DND-41 (cell line): ENCODE measurements around the gene CCDC81.

ENCODE experiments used
- ATAC-seq: fragments of 200-7000 bp; cut with Tn5 transposase; 3 replicates; pipeline ENCODE4 v1.9.1; 2021; ENCODE audit warnings: low read depth; ENCODE audit not compliant: insufficient read depth
- DNase-seq: peaks from one replicate; pipeline ENCODE4 v3.0.0-alpha.2; 2020
- H2AFZ ChIP-seq: 2 replicates; pipeline ENCODE4 v1.6.0; 2012; ENCODE audit warnings: low read depth, low read length
- H3K27ac ChIP-seq: 2 replicates; pipeline ENCODE4 v1.5.1; 2012; ENCODE audit warnings: low read length, inconsistent platforms
- H3K27me3 ChIP-seq: fragments of 200-600 bp; sonication (generic); 2 replicates; pipeline ENCODE4 v1.6.0; 2012; ENCODE audit warnings: low read length, mild to moderate bottlenecking, inconsistent platforms; ENCODE audit not compliant: insufficient read depth, poor library complexity
- H3K36me3 ChIP-seq: 2 replicates; pipeline ENCODE4 v1.5.1; 2012; ENCODE audit warnings: low read length, inconsistent platforms; ENCODE audit not compliant: insufficient read depth
- H3K4me1 ChIP-seq: 2 replicates; pipeline ENCODE4 v1.5.1; 2012; ENCODE audit warnings: mild to moderate bottlenecking, low read length; ENCODE audit not compliant: insufficient read depth
- H3K4me2 ChIP-seq: 2 replicates; pipeline ENCODE4 v1.6.0; 2012; ENCODE audit warnings: mild to moderate bottlenecking, moderate library complexity, low read length, inconsistent platforms; ENCODE audit not compliant: insufficient read depth
- H3K4me3 ChIP-seq, 2 experiments: fragments of 200-600 bp in 1 of 2; shearing (Covaris generic) in 1 of 2; 2 replicates each; pipeline ENCODE4 v1.5.1; 2012 to 2016; ENCODE audit warnings: inconsistent platforms in 2 of 2, low read length in 2 of 2, mild to moderate bottlenecking in 2 of 2, low read depth in 1 of 2, moderate library complexity in 1 of 2
- H3K79me2 ChIP-seq: 2 replicates; pipeline ENCODE4 v1.6.0; 2012; ENCODE audit warnings: low read length, inconsistent platforms; ENCODE audit not compliant: insufficient read depth
- H3K9ac ChIP-seq: 2 replicates; pipeline ENCODE4 v1.6.0; 2012; ENCODE audit warnings: low read depth, mild to moderate bottlenecking, inconsistent platforms, low read length, moderate library complexity
- H3K9me3 ChIP-seq: 2 replicates; pipeline ENCODE4 v1.5.1; 2012; ENCODE audit warnings: low read length, moderate library complexity, mild to moderate bottlenecking, inconsistent platforms; ENCODE audit not compliant: insufficient read depth, severe bottlenecking
- H4K20me1 ChIP-seq: 2 replicates; pipeline ENCODE4 v1.6.0; 2012; ENCODE audit warnings: low read length; ENCODE audit not compliant: insufficient read depth
- CTCF ChIP-seq: IDR thresholded peaks from 2 replicates; pipeline ENCODE4 v1.5.1; 2012; ENCODE audit warnings: borderline replicate concordance, low read length, moderate library complexity, mild to moderate bottlenecking; ENCODE audit not compliant: poor library complexity, severe bottlenecking; ENCODE audit errors: extremely low read depth
- EZH2 ChIP-seq: IDR thresholded peaks from 3 replicates; pipeline ENCODE4 v1.6.1; 2012; ENCODE audit warnings: borderline replicate concordance, low read depth, mild to moderate bottlenecking, moderate library complexity, low read length, inconsistent platforms; ENCODE audit not compliant: severe bottlenecking

Gene CCDC81

GRCh38 chr11:86461892-86462291 lies 87.2 kb downstream of the CCDC81 start:
- TF ChIP-seq CTCF: no peak
- TF ChIP-seq EZH2: no peak
- Histone ChIP-seq H4K20me1 (no peaks in the 10 kb centered on the region), H3K4me1 (no peaks in the 10 kb centered on the region), H3K9me3 (no peaks in the 10 kb centered on the region), H3K9ac (no peak overlapping the region), H3K4me3 (no peak overlapping the region), H2AFZ (no peak overlapping the region), H3K27me3 (no peaks in the 10 kb centered on the region), H3K36me3 (no peaks in the 10 kb centered on the region), H3K4me2 (no peak overlapping the region), H3K27ac (no peak overlapping the region), H3K79me2 (no peaks in the 10 kb centered on the region)
- ATAC-seq: no peak
- no peak for DNase-seq

- DNase-seq: no peak
- Histone ChIP-seq H3K27ac (no peak overlapping the region), H3K4me3 (no peak overlapping the region), H3K4me1 (no peaks in the 10 kb centered on the region), H3K4me2 (no peak overlapping the region), H4K20me1 (no peaks in the 10 kb centered on the region), H3K27me3 (no peaks in the 10 kb centered on the region), H3K9me3 (no peaks in the 10 kb centered on the region), H3K36me3 (no peaks in the 10 kb centered on the region), H3K79me2 (no peaks in the 10 kb centered on the region), H2AFZ (no peak overlapping the region), H3K9ac (no peak overlapping the region)
- TF ChIP-seq EZH2: no peak
- ATAC-seq: no peak
These were observed 88.4 kb downstream of the CCDC81 start for GRCh38 chr11:86463120-86463519.

GRCh38 chr11:86463955-86464354 lies 89.3 kb downstream of the CCDC81 start:
- no peak overlapping the region for H2AFZ ChIP-seq
- no peak overlapping the region for H3K27ac ChIP-seq
- no peak overlapping the region for H3K9ac ChIP-seq
- no peaks in the 10 kb centered on the region for H3K4me1 ChIP-seq
- no peak overlapping the region for H3K4me3 ChIP-seq
- no peaks in the 10 kb centered on the region for H3K79me2 ChIP-seq
- H3K27me3 ChIP-seq: no peaks in the 10 kb centered on the region
- no peak for ATAC-seq
- H4K20me1 ChIP-seq: no peaks in the 10 kb centered on the region
- H3K9me3 ChIP-seq: no peaks in the 10 kb centered on the region
- no peak for TF ChIP-seq CTCF
- no peak for TF ChIP-seq EZH2
- no peak overlapping the region for H3K4me2 ChIP-seq
- DNase-seq: no peak
- no peaks in the 10 kb centered on the region for H3K36me3 ChIP-seq

- ATAC-seq (no peak), DNase-seq (no peak)
- Histone ChIP-seq H3K4me3 (no peak overlapping the region), H3K4me2 (no peak overlapping the region), H3K4me1 (no peaks in the 10 kb centered on the region), H3K36me3 (no peaks in the 10 kb centered on the region), H3K79me2 (no peaks in the 10 kb centered on the region), H4K20me1 (no peaks in the 10 kb centered on the region), H2AFZ (no peak overlapping the region), H3K9me3 (no peaks in the 10 kb centered on the region), H3K9ac (no peak overlapping the region), H3K27ac (no peak overlapping the region), H3K27me3 (no peaks in the 10 kb centered on the region)
- no peak for TF ChIP-seq EZH2
- no peak for TF ChIP-seq CTCF
These were observed 90.0 kb downstream of the CCDC81 start for GRCh38 chr11:86464509-86465221.
